Hematopoietic multipotent progenitor cell treated with erythropoietin and hydrocortisone succinate and interleukin-3 and kit ligand, for 17 days (in vitro differentiated cells): ENCODE data around the gene STX12.
"Not testable (repeated sequence)": the region's sequence is repeated elsewhere in the genome, so short reads cannot be mapped to it uniquely, and the experiment has no call there.

Experiments
- DNase-seq: peaks from one replicate; pipeline ENCODE4 v3.0.0-alpha.2; 2015; ENCODE audit warnings: low spot score

STX12 gene

DNA sequence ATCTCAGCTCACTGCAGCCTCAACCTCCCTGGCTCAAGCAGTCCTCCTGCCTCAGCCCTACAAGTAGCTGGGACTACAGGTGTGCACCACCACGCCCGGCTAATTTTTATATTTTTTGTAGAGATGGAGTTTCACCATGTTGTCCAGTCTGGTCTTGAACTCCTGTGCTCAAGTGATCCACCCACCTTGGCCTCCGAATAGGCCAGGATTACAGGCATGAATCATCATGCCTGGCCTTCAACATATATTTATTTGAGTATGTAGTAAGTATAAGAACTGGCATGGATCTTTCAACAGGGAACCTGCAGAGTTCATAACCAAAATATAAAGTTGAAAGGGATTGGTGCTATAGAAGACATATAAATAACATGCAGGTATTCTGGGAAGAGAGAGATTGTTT, 2.3 kb downstream of the STX12 start:
- not testable (repeated sequence) for DNase-seq

DNA sequence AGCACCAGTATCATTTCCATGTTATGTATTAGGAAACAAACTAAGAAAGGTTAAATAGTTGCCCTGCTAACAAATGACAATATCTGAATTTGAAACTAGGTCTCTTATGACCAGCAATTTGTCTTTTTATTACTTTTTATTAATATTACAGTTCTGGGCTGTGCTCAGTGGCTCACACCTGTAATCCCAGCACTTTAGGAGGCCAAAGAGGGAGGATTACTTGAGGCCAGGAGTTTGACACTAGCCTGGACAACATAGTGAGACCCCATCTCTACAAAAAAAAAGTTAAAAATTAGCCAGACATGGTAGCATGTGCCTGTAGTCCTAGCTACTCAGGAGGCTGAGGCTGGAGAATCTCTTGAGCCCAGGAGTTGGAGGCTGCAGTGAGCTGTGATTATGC, 3.3 kb downstream of the STX12 start:
- DNase-seq, result not testable (repeated sequence)

DNA sequence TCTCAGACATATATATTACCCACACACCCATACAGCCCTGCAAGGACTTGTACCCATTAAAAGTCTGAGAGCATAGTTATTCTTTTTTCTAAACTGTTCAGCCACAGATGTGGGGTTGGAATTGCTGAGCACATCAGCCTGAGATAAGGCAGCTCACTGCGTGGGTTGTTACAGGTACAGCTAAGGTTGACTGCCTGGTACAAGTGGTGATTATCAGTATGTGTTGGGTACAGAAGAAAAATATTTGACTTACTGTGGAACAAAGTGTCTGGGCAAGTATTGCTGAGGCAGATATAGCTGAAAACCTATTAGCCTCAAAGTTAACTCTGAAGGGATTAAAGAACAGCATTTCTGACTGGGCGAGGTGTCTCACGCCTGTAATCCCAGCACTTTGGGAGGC, 5.0 kb downstream of the STX12 start:
- no peak for DNase-seq

DNA sequence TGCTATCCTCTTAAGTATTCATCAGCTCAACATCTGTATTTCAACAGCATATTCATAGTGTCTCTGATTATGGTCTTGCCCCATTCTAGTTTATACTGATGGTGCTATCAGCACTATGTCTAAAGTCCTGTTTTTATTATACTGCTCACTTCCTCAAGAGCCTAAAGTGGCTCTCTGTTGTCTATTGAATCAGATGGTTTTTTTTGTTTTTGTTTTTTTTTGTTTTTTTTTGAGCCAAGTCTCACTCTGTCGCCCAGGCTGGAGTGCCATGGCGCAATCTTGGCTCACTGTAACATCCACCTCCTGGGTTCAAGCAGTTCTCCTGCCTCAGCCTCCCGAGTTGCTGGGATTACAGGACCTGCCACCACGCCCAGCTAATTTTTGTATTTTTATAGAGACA, 6.1 kb downstream of the STX12 start:
- DNase-seq, result no peak

DNA sequence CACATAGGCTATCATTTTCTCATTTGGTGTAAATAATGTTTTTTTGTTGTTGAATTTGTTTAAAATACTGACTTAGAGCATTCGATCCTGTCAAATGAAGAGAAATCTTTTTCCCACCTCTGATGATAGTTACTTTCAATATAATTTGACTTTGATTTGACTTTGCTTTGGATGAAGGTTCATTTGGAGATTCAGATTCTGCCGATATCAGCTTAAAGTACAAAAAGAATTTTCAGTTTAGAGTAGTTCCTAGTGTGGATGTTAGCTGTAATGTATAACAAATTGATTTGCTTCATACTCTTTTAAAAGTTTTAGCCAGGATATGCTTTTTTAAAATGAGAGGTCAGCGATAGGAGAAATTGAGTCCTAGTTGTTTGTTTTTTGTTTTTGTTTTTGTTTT, 9.9 kb downstream of the STX12 start:
- no peak for DNase-seq

DNA sequence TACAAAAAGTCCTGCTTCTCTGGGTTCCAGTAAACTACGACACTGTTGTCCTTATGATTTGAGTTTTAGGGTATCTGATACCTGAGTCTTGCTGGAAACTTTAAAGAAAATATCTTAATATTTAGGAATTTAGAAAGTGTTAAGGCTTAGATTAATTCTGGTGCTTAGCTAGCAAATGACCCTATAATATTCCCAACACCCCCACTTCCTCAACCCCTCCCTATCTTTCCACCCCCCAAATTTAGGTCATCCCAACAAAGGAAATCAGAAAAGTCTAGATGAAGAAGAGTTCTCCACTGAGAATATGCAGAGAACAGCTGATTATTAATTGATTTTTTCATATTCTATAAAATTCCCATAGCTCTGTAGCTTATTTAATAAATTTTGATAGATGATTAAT, 11.7 kb downstream of the STX12 start:
- DNase-seq, result no peak

DNA sequence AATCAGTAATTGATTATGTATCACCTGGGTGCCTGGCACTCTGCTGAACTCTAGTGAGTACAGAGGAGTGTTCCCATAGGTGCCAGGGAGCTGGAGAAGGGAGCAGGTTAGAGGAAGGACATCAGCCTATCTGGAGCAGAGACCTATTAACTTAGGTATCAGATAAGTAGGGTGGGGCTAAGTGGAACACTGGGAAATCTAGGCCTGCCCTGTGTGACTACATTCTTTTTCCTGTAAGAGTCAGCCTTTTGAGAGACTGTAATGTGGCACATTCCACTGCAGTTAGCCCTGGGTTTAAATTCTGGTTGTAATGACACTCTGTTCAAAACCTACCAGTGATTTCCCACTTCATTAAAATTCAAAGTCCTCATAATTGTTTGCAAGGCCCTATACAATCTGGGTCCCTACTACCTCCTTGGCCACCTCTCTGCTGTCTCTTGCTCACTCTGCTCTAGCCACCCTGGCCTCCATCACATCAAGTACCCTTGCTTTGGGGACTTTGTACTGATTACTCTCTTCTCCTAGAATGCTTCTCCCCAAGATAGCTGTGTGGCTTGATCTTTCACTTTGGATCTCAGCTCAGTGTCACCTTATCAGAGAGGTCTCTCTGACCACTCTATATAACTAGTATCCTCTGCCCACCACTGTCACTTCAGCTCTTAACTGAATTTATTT, 12.9 kb downstream of the STX12 start:
- no peak for DNase-seq

DNA sequence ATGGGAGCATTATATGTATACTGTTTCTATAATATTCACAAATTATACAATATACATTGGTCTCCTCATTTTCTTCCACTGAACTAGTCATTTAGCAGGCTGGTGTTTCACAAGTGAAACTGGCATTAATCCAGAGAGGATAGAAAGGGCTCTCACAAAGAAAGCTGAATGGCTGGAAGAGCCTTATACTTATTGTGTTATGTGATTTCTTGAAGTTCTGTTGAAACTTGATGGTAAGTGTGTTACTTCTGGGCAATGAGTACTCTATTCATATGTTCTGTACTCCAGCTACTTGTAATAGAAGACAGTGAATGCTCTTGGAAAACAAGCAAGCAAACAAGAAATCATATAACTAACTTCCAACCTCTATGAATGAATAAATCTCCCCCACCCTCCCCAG, 14.9 kb downstream of the STX12 start:
- DNase-seq, result no peak

DNA sequence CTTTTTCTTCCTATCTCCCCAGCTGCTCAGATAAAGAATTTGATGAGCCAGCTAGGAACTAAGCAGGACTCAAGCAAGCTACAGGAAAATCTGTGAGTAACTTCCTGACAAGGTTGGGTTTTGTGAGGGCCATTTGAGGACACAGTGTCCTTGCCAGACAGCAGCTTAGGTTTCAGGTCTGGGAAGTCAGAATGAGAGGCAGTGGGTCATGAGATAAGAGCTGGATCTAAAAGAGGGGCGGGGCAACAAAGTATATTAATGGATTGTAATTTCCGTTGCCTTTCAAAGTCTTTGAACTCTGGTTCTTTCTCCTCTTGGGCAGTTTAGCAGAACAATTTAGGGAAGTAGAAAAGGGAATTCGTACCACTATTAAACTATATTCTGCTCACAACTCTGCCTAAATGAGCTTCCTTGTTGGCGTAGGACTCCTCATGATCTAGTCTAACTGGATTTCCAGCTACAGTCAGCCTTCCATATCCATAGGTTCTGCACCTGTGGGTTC, 16.6 kb downstream of the STX12 start:
- DNase-seq, result no peak

DNA sequence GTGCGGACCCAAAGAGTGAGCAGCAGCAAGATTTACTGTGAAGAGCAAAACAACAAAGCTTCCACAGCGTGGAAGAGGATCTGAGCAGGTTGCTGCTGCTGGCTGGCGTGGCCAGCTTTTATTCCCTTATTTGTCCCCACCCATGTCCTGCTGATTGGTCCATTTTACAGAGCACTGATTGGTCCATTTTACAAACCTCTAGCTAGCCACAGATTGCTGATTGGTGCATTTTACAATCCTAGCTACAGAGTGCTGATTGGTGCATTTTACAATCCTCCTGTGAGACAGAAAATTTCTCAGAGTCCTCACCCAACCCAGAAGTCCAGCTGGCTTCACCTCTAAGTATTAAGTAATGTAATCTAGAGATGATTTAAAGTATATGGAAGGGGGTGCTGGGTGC, 17.3 kb downstream of the STX12 start:
- DNase-seq, result not testable (repeated sequence)

DNA sequence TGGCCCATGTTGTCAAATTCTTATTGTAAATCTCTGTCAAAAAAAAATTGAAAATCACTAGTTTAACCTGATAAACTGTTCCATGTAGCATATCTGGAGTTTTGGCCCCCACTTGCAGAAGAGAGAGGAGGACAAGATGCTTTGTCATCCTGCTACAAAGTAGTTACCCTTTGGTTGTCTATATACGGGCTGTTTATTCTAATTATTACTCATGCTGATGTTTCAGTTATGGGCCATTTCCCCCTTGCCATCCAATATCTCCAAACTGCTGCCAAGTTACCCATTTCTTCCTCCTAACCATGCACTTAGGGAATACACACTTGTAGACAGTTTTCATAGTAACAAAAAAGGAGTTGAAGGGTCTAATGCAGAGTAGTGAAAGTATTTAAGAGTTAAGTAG, 22.6 kb downstream of the STX12 start:
- no peak for DNase-seq

DNA sequence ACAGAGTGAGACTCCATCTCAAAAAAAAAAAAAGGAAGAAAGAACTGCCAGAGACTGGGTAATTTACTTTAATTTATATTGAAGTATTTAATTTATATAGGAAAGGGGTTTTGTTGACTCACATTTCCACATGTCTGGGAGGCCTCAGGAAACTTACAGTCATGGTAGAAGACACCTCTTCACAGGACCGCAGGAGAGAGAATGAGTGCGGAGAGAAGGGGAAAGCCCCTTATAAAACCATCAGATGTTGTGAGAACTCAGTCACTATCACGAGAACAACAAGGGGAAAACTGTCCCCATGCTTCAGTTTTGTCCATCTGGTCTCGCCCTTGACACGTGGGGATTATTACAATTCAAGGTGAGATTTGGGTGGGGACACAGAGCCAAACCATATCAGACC, 31.8 kb downstream of the STX12 start:
- no peak for DNase-seq

DNA sequence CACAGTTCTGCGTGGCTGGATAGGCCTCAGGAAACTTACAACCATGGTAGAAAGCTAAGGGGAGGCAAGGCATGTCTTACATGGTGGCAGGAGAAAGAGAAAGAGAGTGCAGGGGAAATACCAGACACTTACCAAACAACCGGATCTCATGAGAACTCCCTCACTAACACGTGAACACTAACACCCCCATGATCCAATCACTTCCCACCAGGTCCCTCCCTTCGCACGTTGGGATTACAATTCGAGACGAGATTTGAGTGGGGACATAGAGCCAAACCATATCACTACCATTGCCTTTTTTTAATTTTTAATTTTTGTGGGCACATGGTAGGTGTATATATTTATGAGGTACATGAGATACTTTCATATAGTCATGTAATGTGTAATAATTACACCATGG, 33.7 kb downstream of the STX12 start:
- no peak for DNase-seq

DNA sequence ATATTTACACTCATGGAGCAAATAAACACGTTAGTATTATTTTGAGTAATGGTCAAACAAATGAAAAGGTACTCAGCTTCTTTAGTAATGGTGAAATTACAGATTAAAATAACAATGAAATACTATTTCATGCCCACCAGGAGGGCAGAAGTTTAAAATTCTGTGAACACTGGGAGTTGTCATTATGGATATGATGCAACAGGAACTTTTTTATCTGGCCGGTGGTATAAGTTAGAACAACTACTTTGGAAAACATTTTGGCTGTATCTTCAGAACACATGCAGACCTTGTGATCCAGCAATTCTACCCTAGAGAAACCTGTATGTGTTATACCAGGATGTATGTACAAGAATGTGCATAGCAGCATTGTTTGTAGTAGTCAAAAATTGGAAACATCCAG, 34.4 kb downstream of the STX12 start:
- DNase-seq, result no peak

DNA sequence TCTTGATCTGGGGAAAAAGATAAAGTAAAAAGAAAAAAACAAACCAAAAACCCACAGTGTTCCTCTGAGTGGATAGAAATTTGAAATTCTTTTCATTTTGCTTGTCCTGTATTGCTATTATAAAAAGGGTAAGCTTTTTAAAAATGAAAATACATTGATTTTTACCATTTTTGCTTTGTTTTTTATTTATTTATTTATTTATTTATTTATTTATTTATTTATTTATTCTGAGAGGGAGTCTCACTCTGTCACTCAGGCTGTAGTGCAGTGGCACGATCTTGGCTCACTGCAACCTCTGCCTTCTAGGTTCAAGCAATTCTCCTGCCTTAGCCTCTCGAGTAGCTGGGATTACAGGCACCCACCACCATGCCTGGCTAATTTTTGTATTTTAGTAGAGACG, 35.1 kb downstream of the STX12 start:
- not testable (repeated sequence) for DNase-seq

DNA sequence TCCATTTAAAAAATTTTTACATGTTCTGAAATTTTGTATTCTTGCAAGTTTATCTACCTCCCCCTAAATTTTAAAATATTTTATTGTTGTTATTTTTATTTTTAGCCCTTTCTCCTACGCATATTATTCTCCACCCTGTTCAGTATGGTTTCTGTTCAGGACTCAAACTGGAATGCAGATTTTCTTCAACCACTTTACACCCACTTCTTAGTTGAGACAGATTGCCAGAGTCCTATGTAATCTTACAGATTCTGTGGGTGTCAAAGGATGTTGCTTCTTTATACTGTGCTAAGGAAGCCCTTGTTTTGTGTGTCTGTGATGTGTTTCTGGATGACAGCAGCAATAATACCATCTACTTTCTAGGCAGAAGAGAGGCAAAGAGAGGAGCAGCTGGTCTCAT, 36.9 kb downstream of the STX12 start:
- no peak for DNase-seq

DNA sequence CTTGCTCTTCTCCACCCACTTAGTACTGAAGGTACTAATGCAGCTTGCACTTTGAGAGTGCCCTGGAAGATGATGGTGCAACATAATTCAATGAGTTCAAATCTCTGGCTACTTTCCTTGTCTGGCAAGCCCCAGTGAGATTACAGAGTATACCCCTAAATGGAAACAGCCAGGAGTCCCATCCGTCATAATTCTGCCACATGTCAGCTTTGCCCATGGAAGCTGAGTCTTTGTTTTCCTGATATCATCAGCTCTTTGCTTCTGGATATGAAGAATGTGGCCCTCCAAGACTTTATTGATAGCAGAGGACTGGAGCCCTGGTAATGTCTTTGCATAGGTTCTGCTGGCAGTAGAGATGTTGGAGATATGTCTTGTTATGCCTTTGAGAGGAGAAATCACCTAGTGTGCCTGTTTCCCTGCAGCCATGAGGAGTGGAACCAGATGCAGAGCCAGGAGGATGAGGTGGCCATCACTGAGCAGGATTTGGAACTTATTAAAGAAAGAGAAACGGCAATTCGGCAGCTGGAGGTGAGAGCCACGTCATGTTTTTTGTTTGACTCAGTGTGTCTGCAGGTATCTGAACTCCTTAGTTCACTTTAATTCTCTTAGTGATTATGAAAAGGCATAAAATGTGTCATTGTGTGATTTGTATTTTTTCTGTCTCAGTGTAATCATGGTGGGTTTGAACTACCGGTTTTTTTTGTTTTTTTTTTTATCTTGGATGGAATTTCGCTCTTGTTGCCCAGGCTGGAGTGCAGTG, 38.9 kb downstream of the STX12 start:
- no peak for DNase-seq

DNA sequence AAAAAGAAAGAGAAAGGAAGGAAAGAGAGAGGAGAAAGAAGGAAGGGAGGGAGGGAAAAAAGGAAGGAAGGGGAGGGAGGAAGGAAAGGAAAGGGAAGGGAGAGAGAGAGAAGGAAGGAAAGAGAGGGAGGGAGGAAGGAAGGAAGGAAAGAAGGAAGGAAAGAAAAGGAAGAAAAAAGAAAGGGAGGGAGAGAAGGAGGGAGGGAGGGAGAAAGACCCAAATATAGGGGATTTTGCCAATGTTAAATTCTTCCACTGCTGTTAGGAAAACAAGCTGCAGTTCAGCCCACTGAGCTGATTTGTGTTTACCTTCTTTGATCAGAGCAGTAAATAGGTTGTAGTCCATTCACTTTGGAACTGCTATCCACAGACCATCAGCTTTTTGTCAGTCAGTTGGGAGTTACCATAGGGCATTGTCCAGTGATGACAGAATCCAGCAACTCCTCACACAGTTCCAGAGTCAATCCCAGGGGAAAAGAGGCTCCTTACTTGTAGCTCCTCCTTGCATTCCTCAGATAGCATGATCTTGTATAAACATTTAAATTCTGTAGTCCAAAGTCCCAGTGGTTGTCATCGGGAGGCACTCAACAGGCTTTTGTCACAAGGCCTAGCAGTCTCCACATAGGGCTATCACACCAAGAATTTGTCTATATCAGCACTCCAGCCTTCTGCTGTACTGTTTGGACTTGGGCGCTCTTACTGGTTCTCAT, 44.1 kb downstream of the STX12 start:
- DNase-seq, result no peak

DNA sequence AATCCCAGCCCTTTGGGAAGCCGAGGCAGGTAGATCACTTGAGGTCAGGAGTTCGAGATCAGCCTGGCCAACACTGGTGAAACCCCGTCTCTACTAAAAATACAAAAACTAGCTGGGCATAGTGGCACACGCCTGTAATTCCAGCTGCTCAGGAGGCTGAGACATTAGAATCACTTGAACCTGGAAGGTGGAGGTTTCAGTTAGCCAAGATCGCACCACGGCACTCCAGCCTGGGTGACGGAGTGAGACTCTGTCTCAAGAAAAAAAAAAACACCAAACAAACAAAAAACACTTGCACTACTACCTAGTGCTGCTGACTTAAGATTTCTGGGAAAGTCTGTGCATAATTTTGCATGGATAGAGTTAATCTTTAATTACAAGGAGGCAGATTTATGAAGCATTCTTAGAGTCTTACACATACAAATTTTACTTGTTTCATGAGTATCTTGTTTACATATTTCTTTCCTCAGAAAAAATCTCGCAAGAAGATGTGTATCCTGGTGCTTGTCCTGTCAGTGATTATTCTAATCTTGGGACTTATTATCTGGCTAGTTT, 48.8 kb downstream of the STX12 start:
- no peak for DNase-seq

DNA sequence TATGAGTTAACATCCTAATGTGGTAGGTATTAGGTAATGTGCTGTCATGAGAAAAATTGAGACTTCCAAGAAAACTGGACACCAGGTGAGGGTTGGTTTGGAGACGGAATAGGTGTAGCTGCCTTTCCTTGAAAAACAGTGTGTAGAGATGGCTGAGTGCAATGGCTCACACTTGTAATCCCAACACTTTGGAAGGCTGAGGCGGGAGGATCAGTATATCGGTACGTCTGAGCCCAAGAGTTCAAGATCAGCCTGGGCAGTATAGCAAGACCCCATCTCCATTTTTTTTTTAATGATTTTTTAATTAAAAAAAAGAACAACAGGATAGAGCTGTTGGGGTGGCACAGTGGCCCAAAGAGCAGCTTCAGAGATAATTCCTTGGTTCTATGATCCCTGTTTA, 50.8 kb downstream of the STX12 start:
- DNase-seq, result no peak

DNA sequence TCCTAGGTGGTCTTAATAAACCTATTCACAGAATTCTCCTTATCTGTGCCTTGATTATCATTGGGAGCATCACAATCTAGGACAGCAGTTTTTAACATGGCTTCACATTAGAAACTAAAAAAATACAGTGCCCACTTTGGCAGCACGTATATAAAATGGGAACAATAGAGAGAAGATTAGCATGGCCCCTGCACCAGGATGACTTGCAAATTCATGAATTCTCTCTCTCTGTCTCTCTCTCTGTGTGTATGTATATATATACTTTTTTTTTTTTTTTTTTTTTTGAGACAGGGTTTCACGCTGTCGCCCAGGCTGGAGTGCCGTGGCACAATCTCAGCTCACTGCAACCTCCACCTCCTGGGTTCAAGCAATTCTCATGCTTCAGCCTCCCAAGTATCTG, 51.4 kb downstream of the STX12 start:
- DNase-seq, result no peak

DNA sequence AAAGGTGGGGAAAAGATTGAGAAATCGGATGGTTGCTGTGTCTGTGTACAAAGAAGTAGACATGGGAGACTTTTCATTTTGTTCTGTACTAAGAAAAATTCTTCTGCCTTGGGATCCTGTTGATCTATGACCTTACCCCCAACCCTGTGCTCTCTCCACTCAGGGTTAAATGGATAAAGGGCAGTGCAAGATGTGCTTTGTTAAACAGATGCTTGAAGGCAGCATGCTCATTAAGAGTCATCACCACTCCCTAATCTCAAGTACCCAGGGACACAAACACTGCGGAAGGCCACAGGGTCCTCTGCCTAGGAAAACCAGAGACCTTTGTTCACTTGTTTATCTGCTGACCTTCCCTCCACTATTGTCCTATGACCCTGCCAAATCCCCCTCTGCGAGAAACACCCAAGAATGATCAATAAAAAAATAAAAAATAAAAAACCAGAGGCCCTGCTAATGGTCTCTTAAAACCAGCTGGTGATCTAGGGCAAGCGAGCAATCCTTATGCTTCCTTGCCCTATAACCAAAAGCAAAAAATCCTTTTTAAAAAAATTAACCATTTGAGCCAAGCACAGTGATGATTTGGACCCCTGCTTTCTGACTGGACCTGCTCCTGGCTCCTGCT, 56.4 kb downstream of the STX12 start:
- DNase-seq, result not testable (repeated sequence)
